ENCODE results near the gene TRABD2B.

DNA sequence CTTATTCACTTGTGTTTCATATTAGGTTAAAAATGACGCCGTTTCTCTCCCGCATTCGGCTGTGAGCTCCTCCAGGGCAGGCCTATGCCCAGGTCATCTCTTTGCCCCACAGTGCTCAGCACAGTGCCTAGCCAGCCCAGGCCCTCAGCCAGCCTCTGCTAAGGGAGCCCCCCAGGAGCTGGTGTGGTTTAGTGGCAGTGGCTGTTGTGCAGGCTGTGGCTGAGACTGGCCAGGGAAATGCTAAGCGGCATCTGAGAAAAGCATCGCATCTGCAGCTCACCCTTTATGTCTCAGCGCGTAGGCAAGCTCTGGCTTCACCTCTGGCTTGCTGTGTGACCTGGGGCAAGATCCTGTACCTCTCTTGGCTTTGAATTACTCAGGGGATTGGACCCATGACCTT, 275.1 kb downstream of the TRABD2B start:
- no peak for TF ChIP-seq POLR2AphosphoS5 (IDR thresholded peaks at IDR 0.05; ENCODE audit: low read depth, low read length)
- no peak for TF ChIP-seq REST (IDR thresholded peaks at IDR 0.05; ENCODE audit: insufficient read depth in 1 of 2, low read depth in 2 of 2, low read length in 2 of 2)
- no peak for TF ChIP-seq SIN3A (IDR thresholded peaks at IDR 0.05; ENCODE audit: borderline replicate concordance, insufficient read depth, low read length)
- TF ChIP-seq TAF1 (IDR thresholded peaks at IDR 0.05; ENCODE audit: borderline replicate concordance, insufficient read depth, low read length), result no peak

All from PFSK-1 (cell line).